Mesendoderm (in vitro differentiated cells): ENCODE data around the gene THADA.

Experiments used
- DNase-seq: peaks from one replicate; pipeline ENCODE4 v3.0.0; 2013
- H2AK5ac ChIP-seq: 2 replicates; pipeline ENCODE4 v1.6.1; 2013; ENCODE audit warnings: low read length, inconsistent platforms
- H2BK120ac ChIP-seq: 2 replicates; pipeline ENCODE4 v1.6.1; 2013; ENCODE audit warnings: low read depth, mild to moderate bottlenecking, low read length, moderate library complexity, mixed read lengths
- H2BK15ac ChIP-seq: replicated peaks from 2 replicates; pipeline ENCODE4 v1.6.1; 2013; ENCODE audit warnings: low read depth, mild to moderate bottlenecking, moderate library complexity
- H2BK5ac ChIP-seq: 2 replicates; pipeline ENCODE4 v1.6.1; 2013; ENCODE audit warnings: low read length, inconsistent platforms
- H3K18ac ChIP-seq: 2 replicates; pipeline ENCODE4 v1.6.1; 2013; ENCODE audit warnings: mild to moderate bottlenecking, low read length, mixed read lengths
- H3K23ac ChIP-seq: one replicate; pipeline ENCODE4 v1.6.1; 2013; ENCODE audit warnings: low read length
- H3K27ac ChIP-seq: 2 replicates; pipeline ENCODE4 v1.5.1; 2013; ENCODE audit warnings: low read depth, mild to moderate bottlenecking, inconsistent platforms, low read length, moderate library complexity
- H3K27me3 ChIP-seq: 2 replicates; pipeline ENCODE4 v1.6.1; 2013; ENCODE audit warnings: low read length, control low read depth, mild to moderate bottlenecking, inconsistent platforms; ENCODE audit not compliant: insufficient read depth, poor library complexity
- H3K36me3 ChIP-seq: 2 replicates; pipeline ENCODE4 v1.6.1; 2013; ENCODE audit warnings: low read length, inconsistent platforms; ENCODE audit not compliant: control insufficient read depth, insufficient read depth
- H3K4ac ChIP-seq: one replicate; pipeline ENCODE4 v1.6.1; 2013; ENCODE audit warnings: low read depth, mild to moderate bottlenecking, low read length, moderate library complexity
- H3K4me1 ChIP-seq: 2 replicates; pipeline ENCODE4 v1.6.1; 2013; ENCODE audit warnings: low read depth, low read length, inconsistent platforms; ENCODE audit not compliant: control insufficient read depth
- H3K4me2 ChIP-seq: 2 replicates; pipeline ENCODE4 v1.6.1; 2013; ENCODE audit warnings: low read length
- H3K4me3 ChIP-seq: 2 replicates; pipeline ENCODE4 v1.5.1; 2013; ENCODE audit warnings: mild to moderate bottlenecking, low read length
- H3K56ac ChIP-seq: one replicate; pipeline ENCODE4 v1.6.1; 2013; ENCODE audit warnings: low read length
- H3K79me1 ChIP-seq: 2 replicates; pipeline ENCODE4 v1.6.1; 2013; ENCODE audit warnings: low read length, inconsistent platforms
- H3K79me2 ChIP-seq: 2 replicates; pipeline ENCODE4 v1.6.1; 2013; ENCODE audit warnings: mild to moderate bottlenecking, low read length; ENCODE audit not compliant: control insufficient read depth, insufficient read depth
- H3K9ac ChIP-seq: 2 replicates; pipeline ENCODE4 v1.6.1; 2013; ENCODE audit warnings: low read length, inconsistent platforms
- H4K5ac ChIP-seq: one replicate; pipeline ENCODE4 v1.6.1; 2013; ENCODE audit warnings: low read length
- H4K8ac ChIP-seq: one replicate; pipeline ENCODE4 v1.6.1; 2013; ENCODE audit warnings: low read depth, mild to moderate bottlenecking, control low read depth, low read length, moderate library complexity
- WGBS: extraction: QIAGEN DNeasy Blood & Tissue Kit; methylation state at CpG from one replicate; pipeline ENCODE4 v1.1.7; 2013; ENCODE audit warnings: low lambda C conversion rate, missing lambda C conversion rate; ENCODE audit not compliant: insufficient coverage; ENCODE audit errors: extremely low coverage; 5-methylcytosine and 5-hydroxymethylcytosine counted together

Gene THADA

DNA sequence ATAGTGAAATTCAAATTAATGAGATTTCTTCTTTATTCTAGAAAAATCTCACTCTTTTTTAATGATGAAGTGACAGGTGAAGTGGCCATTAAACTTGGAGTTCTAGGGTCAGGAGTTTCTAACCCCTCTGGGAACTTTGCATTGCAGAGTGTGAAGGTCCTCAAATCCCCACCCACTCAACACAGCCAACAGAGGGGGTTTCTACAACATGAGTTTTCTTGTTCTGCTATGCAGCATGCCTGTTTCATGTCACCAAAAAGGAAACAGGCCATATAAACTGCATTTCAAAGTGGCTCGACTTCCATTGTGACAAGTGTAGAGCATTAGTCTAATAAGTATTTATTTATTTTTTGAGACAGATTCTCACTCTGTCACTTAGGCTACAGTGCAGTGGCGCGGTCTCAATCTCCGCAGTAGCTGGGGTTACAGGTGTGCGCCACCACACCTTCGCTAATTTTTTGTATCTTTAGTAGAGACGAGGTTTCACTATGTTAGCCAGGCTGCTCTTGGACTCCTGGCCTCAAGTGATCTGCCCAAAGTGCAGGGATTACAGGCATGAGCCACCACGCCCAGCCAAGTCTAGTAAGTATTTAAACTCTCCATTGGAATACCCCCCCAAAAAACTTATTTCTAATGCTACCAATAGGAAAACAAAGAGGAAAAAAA, 223.3 kb downstream of the THADA start:
- no CpG with 5 or more reads among the region's 8 CpGs for WGBS
- Histone ChIP-seq H2BK15ac (no peak overlapping the region), H3K4ac (no peak overlapping the region), H2BK120ac (no peak overlapping the region), H2BK5ac (no peak overlapping the region), H3K27ac (no peak overlapping the region), H3K36me3 (no peaks in the 10 kb centered on the region), H2AK5ac (no peak overlapping the region), H3K23ac (no peak overlapping the region), H3K4me3 (no peak overlapping the region), H3K27me3 (no peaks in the 10 kb centered on the region), H4K8ac (no peak overlapping the region), H3K4me2 (no peak overlapping the region), H3K4me1 (no peaks in the 10 kb centered on the region), H3K79me1 (no peaks in the 10 kb centered on the region), H3K79me2 (no peaks in the 10 kb centered on the region), H3K56ac (no peak overlapping the region), H3K18ac (no peak overlapping the region), H4K5ac (no peak overlapping the region), H3K9ac (no peak overlapping the region)
- DNase-seq: no peak

GRCh38 chr2:43370705-43371104, 225.1 kb downstream of the THADA start:
- no peak overlapping the region for H3K23ac ChIP-seq
- no peaks in the 10 kb centered on the region for H3K4me1 ChIP-seq
- H3K18ac ChIP-seq: no peak overlapping the region
- no peak overlapping the region for H4K5ac ChIP-seq
- no peak overlapping the region for H3K4me2 ChIP-seq
- H3K27me3 ChIP-seq: no peaks in the 10 kb centered on the region
- DNase-seq: no peak
- no peak overlapping the region for H3K27ac ChIP-seq
- no peaks in the 10 kb centered on the region for H3K36me3 ChIP-seq
- H2BK15ac ChIP-seq: no peak overlapping the region
- H3K79me1 ChIP-seq: no peaks in the 10 kb centered on the region
- H3K4ac ChIP-seq: no peak overlapping the region
- no peak overlapping the region for H2AK5ac ChIP-seq
- H3K4me3 ChIP-seq: no peak overlapping the region
- H3K56ac ChIP-seq: no peak overlapping the region
- H3K79me2 ChIP-seq: no peaks in the 10 kb centered on the region
- H3K9ac ChIP-seq: no peak overlapping the region
- no peak overlapping the region for H4K8ac ChIP-seq
- no peak overlapping the region for H2BK5ac ChIP-seq
- no peak overlapping the region for H2BK120ac ChIP-seq

DNA sequence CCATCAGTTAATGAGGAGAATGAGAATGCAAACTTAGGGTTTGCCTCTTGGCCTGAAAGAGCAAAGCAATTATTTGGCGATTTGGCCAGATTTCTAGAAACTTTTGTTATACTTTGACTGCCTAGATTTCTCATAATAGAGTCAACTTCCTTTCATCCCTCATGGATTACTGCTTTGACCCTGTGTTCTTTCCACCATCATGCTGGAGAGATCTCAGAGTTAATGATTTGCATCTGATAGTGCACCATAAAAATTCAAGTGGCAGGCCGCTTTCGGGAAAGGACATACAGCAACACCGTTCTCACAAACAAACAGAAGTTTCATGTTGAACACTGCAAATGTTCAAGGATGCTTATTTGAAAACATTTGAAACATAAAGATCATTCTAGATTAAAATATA, 225.7 kb downstream of the THADA start:
- no peak for DNase-seq
- no peak overlapping the region for H3K4me2 ChIP-seq
- no CpG with 5 or more reads among the region's 4 CpGs for WGBS
- no peak overlapping the region for H4K5ac ChIP-seq
- H2BK15ac ChIP-seq: no peak overlapping the region
- H3K79me2 ChIP-seq: no peaks in the 10 kb centered on the region
- H3K4me3 ChIP-seq: no peak overlapping the region
- H3K4me1 ChIP-seq: no peaks in the 10 kb centered on the region
- no peak overlapping the region for H3K23ac ChIP-seq
- H2BK5ac ChIP-seq: no peak overlapping the region
- H3K79me1 ChIP-seq: no peaks in the 10 kb centered on the region
- H2AK5ac ChIP-seq: no peak overlapping the region
- no peak overlapping the region for H4K8ac ChIP-seq
- no peaks in the 10 kb centered on the region for H3K27me3 ChIP-seq
- no peak overlapping the region for H3K56ac ChIP-seq
- H3K27ac ChIP-seq: no peak overlapping the region
- H3K9ac ChIP-seq: no peak overlapping the region
- no peak overlapping the region for H3K4ac ChIP-seq
- no peak overlapping the region for H3K18ac ChIP-seq
- H2BK120ac ChIP-seq: no peak overlapping the region
- no peaks in the 10 kb centered on the region for H3K36me3 ChIP-seq

DNA sequence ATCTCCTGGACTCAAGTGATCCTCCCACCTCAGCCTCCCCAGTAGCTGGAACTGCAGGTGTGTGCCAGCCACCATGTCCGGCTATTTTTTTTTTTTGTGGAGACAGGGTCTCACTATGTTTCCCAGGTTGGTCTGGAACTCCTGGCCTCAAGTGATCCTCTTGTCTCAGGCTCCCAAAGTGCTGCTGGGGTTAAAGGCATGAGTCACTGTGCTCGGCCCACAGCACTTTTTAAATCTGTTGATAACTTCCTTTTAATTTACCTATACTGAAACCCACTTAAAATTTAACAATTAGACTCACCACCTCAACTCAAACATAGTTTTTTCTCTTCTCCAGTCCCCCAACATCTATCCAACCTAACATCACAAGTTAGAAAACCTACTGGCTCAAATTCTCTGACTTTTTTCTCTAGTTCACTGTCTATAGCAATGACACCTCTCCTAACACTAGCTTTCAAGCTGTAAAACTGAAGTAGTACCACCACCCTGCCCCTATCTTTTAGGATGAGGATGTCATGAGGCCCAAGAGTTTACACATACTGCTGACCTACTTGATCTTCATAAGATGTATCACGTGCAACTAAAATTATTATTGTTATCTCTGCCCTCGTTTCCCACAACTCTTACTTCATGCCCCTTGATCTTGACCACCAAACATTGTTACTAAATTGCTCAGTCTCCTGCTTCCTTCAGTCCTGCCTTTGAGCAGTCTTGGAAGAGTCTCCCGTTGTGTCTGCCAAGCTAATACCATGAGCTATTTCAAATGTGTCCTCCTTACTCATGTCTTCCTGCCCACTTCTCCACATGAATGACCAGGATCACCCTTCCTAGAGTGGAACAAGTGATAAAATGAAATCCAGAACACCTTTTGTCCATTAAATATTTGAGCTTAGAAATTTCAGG, 227.1 kb downstream of the THADA start:
- Histone ChIP-seq H3K4me1 (no peaks in the 10 kb centered on the region), H3K23ac (no peak overlapping the region), H4K5ac (no peak overlapping the region), H3K79me2 (no peaks in the 10 kb centered on the region), H3K4ac (no peak overlapping the region), H2BK120ac (no peak overlapping the region), H3K9ac (no peak overlapping the region), H3K4me2 (no peak overlapping the region), H2BK15ac (no peak overlapping the region), H3K27me3 (no peaks in the 10 kb centered on the region), H2BK5ac (no peak overlapping the region), H3K79me1 (no peaks in the 10 kb centered on the region), H2AK5ac (no peak overlapping the region), H3K27ac (no peak overlapping the region), H3K18ac (no peak overlapping the region), H3K36me3 (no peaks in the 10 kb centered on the region), H3K4me3 (no peak overlapping the region), H3K56ac (no peak overlapping the region), H4K8ac (no peak overlapping the region)
- DNase-seq: no peak
- WGBS: no CpG with 5 or more reads among the region's 5 CpGs

DNA sequence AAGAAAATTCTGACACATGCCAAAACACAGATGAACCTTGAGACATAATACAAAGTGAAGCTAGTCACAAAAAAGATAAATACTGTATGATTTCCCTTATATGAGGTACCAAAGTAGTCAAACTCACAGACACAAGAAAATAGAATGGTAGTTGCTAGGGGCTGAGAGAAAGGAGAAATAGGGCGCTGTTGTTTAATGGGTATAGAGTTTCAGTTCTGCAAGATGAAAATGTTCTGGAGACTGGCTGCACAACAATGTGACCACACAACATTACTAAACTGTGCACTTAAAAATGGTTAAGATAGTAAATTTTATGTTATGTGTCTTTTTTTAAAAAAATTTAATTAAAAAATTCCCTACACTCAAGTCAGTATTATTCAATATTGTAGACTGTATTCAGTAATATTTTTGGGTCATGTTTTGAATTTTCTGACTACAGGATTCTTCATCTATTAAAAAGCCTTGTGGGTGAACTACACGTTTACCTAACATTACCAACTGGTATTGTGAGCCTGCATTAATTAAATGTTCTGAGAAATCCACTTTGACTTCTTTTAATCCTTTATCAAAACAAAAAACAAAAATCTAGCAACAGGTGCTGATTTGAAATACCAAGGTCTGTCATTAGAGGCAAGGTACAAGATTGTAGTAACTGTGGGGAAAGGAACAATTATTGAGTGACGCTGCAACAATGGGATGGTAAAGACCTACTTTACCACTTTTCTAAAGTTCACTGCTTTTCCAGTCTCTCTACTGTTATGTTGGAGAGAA, 228.6 kb downstream of the THADA start:
- Histone ChIP-seq H2BK120ac (no peak overlapping the region), H3K27ac (no peak overlapping the region), H4K8ac (no peak overlapping the region), H3K23ac (no peak overlapping the region), H3K4me2 (no peak overlapping the region), H3K56ac (no peak overlapping the region), H3K4me1 (no peaks in the 10 kb centered on the region), H2BK15ac (no peak overlapping the region), H3K79me1 (no peaks in the 10 kb centered on the region), H3K4me3 (no peak overlapping the region), H3K36me3 (no peaks in the 10 kb centered on the region), H3K4ac (no peak overlapping the region), H3K18ac (no peak overlapping the region), H4K5ac (no peak overlapping the region), H3K9ac (no peak overlapping the region), H3K79me2 (no peaks in the 10 kb centered on the region), H2BK5ac (no peak overlapping the region), H2AK5ac (no peak overlapping the region), H3K27me3 (no peaks in the 10 kb centered on the region)
- DNase-seq: no peak
- no CpG with 5 or more reads among the region's 3 CpGs for WGBS
